HG03571 (cell line): ENCODE measurements around the gene TAF4.
"Not testable (repeated sequence)": the region's sequence is repeated elsewhere in the genome, so short reads cannot be mapped to it uniquely, and the experiment has no call there.

Experiments
- ATAC-seq: cut with Tn5 transposase; IDR thresholded peaks from one replicate; pipeline ENCODE4 v1.9.1; 2021; ENCODE audit not compliant: unreplicated experiment

Gene TAF4

GRCh38 chr20:62004614-62005013 lies 61.1 kb downstream of the TAF4 start:
- no peak for ATAC-seq

GRCh38 chr20:62003567-62004405 lies 61.9 kb downstream of the TAF4 start:
- ATAC-seq, result no peak

DNA sequence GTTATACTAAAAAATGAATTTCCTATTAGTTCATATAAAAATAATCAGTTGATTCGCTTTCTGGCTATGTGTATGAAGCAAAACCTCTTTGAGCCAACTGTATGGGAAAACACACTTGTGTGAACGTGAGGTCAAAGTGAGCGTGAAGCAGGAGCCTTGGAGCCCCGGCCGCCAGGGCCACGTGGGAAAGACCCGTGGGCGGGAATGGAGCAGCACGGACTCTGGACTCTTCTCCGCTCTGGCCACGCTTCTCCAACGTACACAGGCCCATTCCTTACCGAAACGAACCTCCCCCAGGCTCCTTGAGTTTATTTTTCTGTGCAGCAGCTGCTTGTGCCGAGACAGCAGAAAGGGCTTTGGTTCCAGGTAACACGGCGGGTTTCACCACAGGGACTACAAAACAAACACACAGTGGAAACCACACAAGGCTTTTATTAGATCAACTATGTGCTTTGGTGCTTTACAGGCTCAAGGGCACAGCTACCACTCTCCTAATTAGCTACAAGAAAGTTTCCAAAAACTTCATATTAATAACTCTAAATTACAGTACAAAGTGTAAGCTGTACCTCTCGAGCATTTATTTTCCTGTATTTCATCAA lies 62.7 kb downstream of the TAF4 start:
- no peak for ATAC-seq

- no peak for ATAC-seq
Measured at GRCh38 chr20:62001178-62001715, 64.4 kb downstream of the TAF4 start.

GRCh38 chr20:61998343-61999121 lies 67.1 kb downstream of the TAF4 start:
- no peak for ATAC-seq

GRCh38 chr20:61997891-61998290 lies 67.8 kb downstream of the TAF4 start:
- no peak for ATAC-seq

- no peak for ATAC-seq
Measured at GRCh38 chr20:61997372-61997771, 68.3 kb downstream of the TAF4 start.

DNA sequence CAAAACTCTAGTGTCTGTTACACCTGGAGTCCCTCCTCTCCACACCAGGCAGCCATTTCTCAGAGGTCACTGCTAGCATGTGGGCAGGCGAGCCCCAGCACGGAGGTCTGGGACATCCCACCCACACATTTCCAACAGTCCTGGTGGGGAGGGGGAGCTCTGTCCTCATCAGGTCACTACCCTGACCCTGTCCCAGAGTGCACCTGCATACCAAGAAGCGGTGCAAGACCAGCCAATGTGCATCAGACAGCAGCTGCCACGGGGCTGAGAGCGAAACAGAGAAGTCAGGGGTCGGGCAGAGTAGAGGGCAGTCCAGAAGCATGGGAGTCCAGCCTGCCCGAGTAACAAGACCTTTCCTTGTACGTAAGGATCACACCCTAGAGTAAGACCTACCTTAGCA lies 71.1 kb downstream of the TAF4 start:
- ATAC-seq, result no peak

GRCh38 chr20:61993058-61993457 lies 72.6 kb downstream of the TAF4 start:
- ATAC-seq, result no peak

- no peak for ATAC-seq
Measured at GRCh38 chr20:61991476-61991875, 74.2 kb downstream of the TAF4 start.

DNA sequence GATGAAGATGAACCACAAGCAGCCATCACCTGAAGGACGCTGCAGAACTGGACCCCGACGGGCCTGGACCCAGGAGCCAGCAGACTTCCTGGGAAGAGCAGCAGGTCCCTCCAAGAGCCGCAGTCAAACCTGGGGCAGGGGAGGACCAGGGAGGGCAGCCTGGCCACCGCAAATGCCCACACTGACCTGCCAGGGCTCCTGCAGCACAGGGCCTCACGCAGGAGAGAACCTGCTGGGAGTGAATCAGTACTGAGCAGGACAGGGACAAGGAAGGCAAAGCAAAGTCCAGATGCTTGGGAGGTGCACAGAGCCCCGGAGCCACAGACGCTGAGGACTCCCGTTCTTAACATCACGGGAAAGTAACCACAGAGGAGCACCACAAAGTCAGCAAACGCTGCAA lies 75.2 kb downstream of the TAF4 start:
- ATAC-seq, result no peak

DNA sequence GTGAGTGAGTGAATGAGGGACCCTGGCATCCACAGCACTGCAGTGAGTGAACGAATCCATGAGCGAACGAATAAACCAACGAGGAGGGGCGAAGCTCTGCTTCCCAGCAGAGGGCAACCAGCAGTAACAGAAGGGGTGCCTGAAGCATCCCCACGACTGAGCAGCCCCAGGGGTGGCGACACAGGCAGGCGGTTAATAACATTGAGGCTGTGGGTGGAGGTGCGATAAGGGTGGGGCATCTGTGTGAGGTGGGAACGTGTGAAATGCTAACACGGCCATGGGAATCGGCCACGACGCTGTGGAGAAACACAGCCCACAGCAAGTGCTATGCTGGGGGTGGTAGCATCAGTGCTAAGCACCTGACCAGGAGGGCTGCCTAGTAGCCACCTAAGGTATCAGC lies 75.9 kb downstream of the TAF4 start:
- no peak for ATAC-seq

GRCh38 chr20:61988665-61989064 lies 77.0 kb downstream of the TAF4 start:
- ATAC-seq, result no peak

DNA sequence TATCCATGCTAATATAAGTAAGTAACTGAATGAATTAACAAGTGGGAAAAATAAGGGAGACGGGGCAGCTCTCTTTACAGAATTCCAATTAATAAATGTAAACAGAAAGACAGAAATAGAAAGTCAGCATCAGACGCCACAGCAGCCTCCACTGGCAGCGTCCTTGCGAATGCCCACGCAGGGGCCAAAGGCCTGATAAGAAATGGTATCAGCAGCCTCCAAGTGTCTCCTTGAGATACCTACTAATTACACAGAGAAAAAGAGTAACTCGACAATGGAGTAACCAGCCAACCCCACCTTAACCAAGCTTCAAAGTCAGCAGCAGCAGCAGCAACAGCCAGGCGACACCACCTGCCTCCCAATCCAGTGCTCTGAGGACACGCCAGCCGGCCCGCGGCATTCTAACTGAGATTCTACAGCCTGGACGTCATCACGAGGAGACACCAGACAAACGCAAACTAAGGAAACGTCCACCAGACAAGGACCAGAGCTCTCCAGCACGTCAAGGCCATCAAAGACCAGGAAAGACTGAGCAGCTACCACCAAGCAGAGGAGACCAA lies 78.8 kb downstream of the TAF4 start:
- no peak for ATAC-seq

DNA sequence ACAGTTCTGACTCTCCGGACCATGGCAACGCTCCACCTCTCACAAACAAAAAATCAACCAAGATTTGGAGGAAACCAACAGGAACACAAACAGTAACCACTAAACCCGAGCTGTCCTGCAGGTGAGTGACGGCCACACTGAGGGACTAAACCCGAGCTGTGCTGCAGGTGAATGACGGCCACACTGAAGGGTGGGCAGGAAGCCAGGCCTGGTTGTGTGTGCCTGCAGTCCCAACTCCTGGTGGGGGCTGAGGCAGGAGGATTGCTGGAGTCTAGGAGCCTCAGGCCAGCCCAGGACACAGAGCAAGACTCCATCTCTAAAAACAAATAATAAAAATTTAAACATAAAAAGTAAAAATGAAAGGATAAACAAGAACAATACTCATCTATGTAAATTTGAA lies 80.6 kb downstream of the TAF4 start:
- ATAC-seq, result no peak

- not testable (repeated sequence) for ATAC-seq
Measured at GRCh38 chr20:61984431-61984830, 81.2 kb downstream of the TAF4 start.

DNA sequence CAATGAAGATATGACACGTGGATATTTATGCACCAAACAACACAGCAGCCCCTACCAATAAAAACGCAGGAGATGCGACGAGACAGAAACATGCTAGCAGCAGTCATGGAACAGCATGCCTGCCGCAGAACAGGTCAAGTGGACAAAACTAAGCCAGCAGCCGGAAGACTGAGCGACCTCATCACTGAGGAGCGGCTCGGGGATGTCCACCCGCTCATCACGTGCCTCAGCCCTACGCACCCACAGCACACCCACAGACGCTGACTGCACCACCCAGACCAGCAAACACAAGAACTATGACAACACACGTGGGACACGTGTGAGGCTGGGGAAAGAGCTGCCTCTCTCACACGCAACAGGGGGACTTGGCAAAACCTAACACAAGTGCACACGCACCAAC lies 81.7 kb downstream of the TAF4 start:
- ATAC-seq, result no peak

GRCh38 chr20:61982951-61983315 lies 82.7 kb downstream of the TAF4 start:
- no peak for ATAC-seq

DNA sequence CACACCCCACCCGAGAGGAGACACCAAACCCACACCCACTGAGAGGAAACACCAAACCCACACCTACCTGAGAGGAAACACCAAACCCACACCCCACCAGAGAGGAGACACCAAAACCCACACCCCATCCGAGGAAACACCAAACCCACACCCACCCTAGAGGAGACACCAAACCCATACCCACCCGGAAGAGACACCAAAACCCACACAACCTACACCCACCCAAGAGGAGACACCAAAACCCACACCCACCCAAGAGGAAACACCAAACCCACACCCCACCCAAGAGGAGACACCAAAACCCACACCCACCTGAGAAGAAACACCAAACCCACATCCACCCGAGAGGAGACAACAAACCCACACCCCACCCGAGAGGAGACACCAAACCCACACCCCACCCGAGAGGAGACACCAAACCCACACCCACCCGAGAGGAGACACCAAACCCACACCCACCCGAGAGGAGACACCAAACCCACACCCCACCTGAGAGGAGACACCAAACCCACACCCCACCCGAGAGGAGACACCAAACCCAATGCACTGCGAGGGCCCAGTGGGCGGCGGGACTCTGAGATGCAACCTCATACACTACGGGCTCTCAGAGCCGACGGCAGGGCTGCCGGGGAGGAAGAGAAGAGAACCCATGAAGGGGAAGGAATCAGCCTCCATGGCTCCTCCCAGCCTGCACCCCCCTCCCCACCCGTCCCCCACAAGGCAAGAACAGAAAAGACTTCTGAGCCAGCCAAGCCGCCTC lies 83.3 kb downstream of the TAF4 start:
- ATAC-seq, result no peak

- not testable (repeated sequence) for ATAC-seq
Measured at GRCh38 chr20:61981691-61982090, 84.0 kb downstream of the TAF4 start.
